Measurements from ENCODE around the gene RNF141.

The RNF141 gene

GRCh38 chr11:10567446-10567845, 26.5 kb upstream of the RNF141 start:
- no peak overlapping the region for H3K27ac Mint-ChIP-seq
- no peaks in the 10 kb centered on the region for H3K36me3 Mint-ChIP-seq (ENCODE audit: low read depth)
- no peak for DNase-seq

GRCh38 chr11:10566257-10566957, 25.4 kb upstream of the RNF141 start:
- Mint-ChIP-seq H3K36me3 (ENCODE audit: low read depth) (no peaks in the 10 kb centered on the region), H3K9me3 (no peaks in the 10 kb centered on the region), H3K27ac (no peak overlapping the region), H3K27me3 (peaks cover 9% of the 10 kb centered on the region), H3K4me1 (ENCODE audit: low read depth) (no peaks in the 10 kb centered on the region), H3K4me3 (no peak overlapping the region)
- DNase-seq, result no peak

More at GRCh38 chr11:10567446-10567845, 26.5 kb upstream of the RNF141 start:
- no peaks in the 10 kb centered on the region for H3K4me1 Mint-ChIP-seq (ENCODE audit: low read depth)
- no peaks in the 10 kb centered on the region for H3K9me3 Mint-ChIP-seq
- H3K27me3 Mint-ChIP-seq, result peaks cover 9% of the 10 kb centered on the region
- no peak overlapping the region for H3K4me3 Mint-ChIP-seq

- no peaks in the 10 kb centered on the region for H3K36me3 Mint-ChIP-seq (ENCODE audit: low read depth)
- H3K4me3 Mint-ChIP-seq, result no peak overlapping the region
- H3K27ac Mint-ChIP-seq, result no peak overlapping the region
- H3K4me1 Mint-ChIP-seq (ENCODE audit: low read depth), result no peaks in the 10 kb centered on the region
- peaks cover 7% of the 10 kb centered on the region for H3K27me3 Mint-ChIP-seq
- DNase-seq, result no peak
- H3K9me3 Mint-ChIP-seq, result no peaks in the 10 kb centered on the region
These were observed 24.5 kb upstream of the RNF141 start for GRCh38 chr11:10565493-10565892.

- DNase-seq, result no peak
- no peaks in the 10 kb centered on the region for H3K36me3 Mint-ChIP-seq (ENCODE audit: low read depth)
These were observed 23.8 kb upstream of the RNF141 start for GRCh38 chr11:10564696-10565318.

GRCh38 chr11:10564030-10564429, 23.0 kb upstream of the RNF141 start:
- no peaks in the 10 kb centered on the region for H3K9me3 Mint-ChIP-seq
- H3K4me1 Mint-ChIP-seq (ENCODE audit: low read depth), result no peaks in the 10 kb centered on the region
- no peak overlapping the region for H3K27ac Mint-ChIP-seq
- H3K27me3 Mint-ChIP-seq, result peaks cover 7% of the 10 kb centered on the region
- no peaks in the 10 kb centered on the region for H3K36me3 Mint-ChIP-seq (ENCODE audit: low read depth)
- no peak for DNase-seq
- no peak overlapping the region for H3K4me3 Mint-ChIP-seq

More at GRCh38 chr11:10564696-10565318, 23.8 kb upstream of the RNF141 start:
- Mint-ChIP-seq H3K27me3 (peaks cover 7% of the 10 kb centered on the region), H3K9me3 (no peaks in the 10 kb centered on the region), H3K4me1 (ENCODE audit: low read depth) (no peaks in the 10 kb centered on the region), H3K27ac (no peak overlapping the region), H3K4me3 (no peak overlapping the region)

GRCh38 chr11:10561947-10562346, 21.0 kb upstream of the RNF141 start:
- H3K27ac Mint-ChIP-seq, result no peak overlapping the region
- H3K9me3 Mint-ChIP-seq, result no peaks in the 10 kb centered on the region
- peaks cover 9% of the 10 kb centered on the region for H3K27me3 Mint-ChIP-seq
- no peaks in the 10 kb centered on the region for H3K4me1 Mint-ChIP-seq (ENCODE audit: low read depth)
- no peak overlapping the region for H3K4me3 Mint-ChIP-seq
- DNase-seq, result no peak
- H3K36me3 Mint-ChIP-seq (ENCODE audit: low read depth), result no peaks in the 10 kb centered on the region

- Mint-ChIP-seq H3K36me3 (ENCODE audit: low read depth) (no peaks in the 10 kb centered on the region), H3K4me1 (ENCODE audit: low read depth) (no peaks in the 10 kb centered on the region), H3K4me3 (no peak overlapping the region), H3K27ac (no peak overlapping the region), H3K9me3 (no peaks in the 10 kb centered on the region), H3K27me3 (peaks cover 7% of the 10 kb centered on the region)
- no peak for DNase-seq
These were observed 20.2 kb upstream of the RNF141 start for GRCh38 chr11:10561043-10561818.

DNA sequence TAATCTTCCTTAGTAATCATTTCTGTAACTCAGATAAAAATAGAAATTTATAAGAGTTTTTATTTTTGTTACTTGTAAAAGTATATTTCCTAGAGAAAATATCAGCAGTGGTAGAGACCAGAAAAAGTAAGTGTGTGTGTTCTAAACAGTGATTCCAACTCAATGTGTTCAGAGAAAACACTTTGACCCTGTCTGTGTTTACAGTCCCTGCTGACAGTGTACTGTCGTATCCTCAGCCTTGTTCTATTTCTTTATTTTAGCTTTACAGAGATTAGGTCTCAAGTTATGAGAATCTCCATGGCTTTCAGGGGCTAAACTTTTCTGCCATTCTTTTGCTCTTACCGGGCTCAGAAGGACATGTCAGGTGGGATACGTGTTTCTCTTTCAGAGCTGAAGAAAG, 17.3 kb upstream of the RNF141 start:
- H3K9me3 Mint-ChIP-seq, result no peaks in the 10 kb centered on the region
- no peak for DNase-seq
- no peaks in the 10 kb centered on the region for H3K36me3 Mint-ChIP-seq (ENCODE audit: low read depth)
- no peak overlapping the region for H3K4me3 Mint-ChIP-seq
- no peaks in the 10 kb centered on the region for H3K4me1 Mint-ChIP-seq (ENCODE audit: low read depth)
- no peak overlapping the region for H3K27ac Mint-ChIP-seq
- H3K27me3 Mint-ChIP-seq, result peaks cover 3% of the 10 kb centered on the region

GRCh38 chr11:10556590-10556989, 15.6 kb upstream of the RNF141 start:
- Mint-ChIP-seq H3K36me3 (ENCODE audit: low read depth) (no peaks in the 10 kb centered on the region), H3K27me3 (peaks cover 6% of the 10 kb centered on the region), H3K9me3 (peaks cover 4% of the 10 kb centered on the region), H3K4me1 (ENCODE audit: low read depth) (no peaks in the 10 kb centered on the region), H3K27ac (no peak overlapping the region), H3K4me3 (no peak overlapping the region)
- DNase-seq, result no peak

- no peak overlapping the region for H3K27ac Mint-ChIP-seq
- H3K36me3 Mint-ChIP-seq (ENCODE audit: low read depth), result no peaks in the 10 kb centered on the region
- H3K27me3 Mint-ChIP-seq, result peaks cover 3% of the 10 kb centered on the region
- H3K4me3 Mint-ChIP-seq, result no peak overlapping the region
- H3K4me1 Mint-ChIP-seq (ENCODE audit: low read depth), result no peaks in the 10 kb centered on the region
- DNase-seq, result no peak
- peaks cover 6% of the 10 kb centered on the region for H3K9me3 Mint-ChIP-seq
These were observed 10.9 kb upstream of the RNF141 start for GRCh38 chr11:10551845-10552352.

DNA sequence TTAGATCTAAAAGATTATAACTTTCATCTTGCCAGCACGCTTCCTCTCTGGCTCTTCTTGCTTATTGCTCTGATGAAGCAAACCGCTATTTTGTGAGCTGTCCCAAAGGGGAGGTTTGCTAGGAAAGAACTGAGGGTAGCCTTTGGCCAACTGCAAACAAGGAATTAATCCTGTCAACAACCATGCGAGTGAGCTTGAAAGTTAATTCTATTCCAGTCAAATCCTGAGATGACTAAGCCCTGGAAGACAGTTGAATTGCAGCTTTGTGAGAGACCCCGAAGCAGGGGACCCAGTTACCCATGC, 10.3 kb upstream of the RNF141 start:
- Mint-ChIP-seq H3K27ac (no peak overlapping the region), H3K4me1 (ENCODE audit: low read depth) (no peaks in the 10 kb centered on the region), H3K27me3 (peaks cover 3% of the 10 kb centered on the region), H3K4me3 (no peak overlapping the region), H3K9me3 (peaks cover 6% of the 10 kb centered on the region), H3K36me3 (ENCODE audit: low read depth) (no peaks in the 10 kb centered on the region)
- DNase-seq, result no peak

DNA sequence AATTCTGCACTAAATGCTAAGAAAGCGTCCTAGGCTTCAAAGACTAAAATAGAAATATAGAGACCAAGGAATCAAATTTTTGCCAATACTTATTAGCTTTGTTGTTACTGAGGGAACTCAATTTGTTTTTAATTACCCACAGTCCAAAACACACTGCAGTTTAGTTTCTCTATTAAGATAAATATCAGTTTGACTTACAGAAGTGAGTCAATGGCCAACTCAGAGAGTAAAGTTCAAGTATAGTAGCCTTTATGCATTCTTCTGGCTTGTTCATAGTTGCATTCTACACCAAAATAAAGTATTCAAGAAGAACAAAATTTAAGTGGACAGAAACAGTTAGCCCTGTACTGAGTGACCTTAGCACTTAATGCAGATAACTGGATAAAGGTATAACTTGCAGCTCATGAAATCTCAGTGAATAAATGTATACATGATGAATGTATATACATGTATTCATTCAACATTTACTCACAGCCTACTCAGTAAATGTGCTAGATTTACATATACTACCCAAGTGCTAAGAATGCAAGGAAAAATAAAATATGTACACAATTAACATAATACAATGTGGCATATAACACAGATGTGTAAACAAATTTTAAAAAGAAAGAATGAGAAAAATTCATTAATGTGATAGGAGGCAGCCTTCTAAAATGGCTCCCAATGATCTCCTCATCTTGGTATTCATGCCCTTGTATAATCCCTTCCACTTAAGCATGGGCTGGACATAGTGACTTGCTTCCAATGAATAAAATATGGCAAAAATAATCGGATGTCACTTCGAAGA, 9.7 kb upstream of the RNF141 start:
- DNase-seq, result no peak
- no peaks in the 10 kb centered on the region for H3K4me1 Mint-ChIP-seq (ENCODE audit: low read depth)
- peaks cover 6% of the 10 kb centered on the region for H3K9me3 Mint-ChIP-seq
- no peak overlapping the region for H3K27ac Mint-ChIP-seq
- H3K36me3 Mint-ChIP-seq (ENCODE audit: low read depth), result no peaks in the 10 kb centered on the region
- no peak overlapping the region for H3K4me3 Mint-ChIP-seq
- peaks cover 3% of the 10 kb centered on the region for H3K27me3 Mint-ChIP-seq

DNA sequence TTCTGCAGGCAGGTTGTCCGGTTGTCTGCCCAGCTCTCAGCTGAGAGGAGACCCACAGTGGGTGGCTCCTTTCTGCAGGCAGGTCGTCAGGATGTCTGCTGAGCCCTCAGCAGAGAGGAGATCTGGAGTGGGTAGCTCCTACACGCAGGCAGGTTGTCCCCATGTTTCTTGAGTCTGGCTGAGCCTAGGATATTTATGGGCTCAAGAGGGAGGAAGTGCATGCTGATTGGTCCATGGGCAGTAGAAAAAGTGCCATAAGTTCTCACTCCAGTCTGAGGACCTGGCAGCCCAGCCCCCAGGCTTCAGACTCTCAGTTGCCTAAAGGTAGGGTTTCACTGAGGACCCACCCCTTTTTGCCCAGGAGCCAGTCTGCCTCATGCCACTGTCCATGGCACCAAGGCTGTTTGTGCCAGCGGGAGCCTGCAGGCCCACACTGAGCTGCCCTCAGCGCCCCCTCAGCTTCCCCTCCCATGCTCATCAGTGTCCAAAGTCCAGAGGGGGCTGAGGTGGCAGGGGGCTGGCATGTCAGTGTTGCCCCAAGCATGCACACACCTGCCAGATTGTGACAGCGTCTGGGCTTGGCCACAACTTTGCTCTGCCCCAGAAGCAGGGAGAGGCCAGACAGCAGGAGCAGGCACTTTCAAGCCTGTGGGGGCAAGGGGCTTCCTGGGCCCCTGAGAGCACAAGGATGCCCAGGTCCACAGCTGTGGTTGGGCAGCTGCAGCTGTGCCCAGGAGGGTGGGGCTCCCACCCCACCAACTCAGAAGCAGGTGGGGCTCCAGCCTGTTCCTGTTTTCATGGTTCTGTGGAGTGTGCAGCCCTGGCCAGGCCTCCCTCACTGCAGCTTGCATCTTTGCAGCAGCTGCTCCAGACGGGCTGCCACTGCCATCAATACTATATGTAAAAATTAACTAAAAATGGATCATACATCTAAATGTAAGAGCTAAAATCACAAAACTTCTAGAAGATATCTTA, 3.8 kb upstream of the RNF141 start:
- peaks cover 4% of the 10 kb centered on the region for H3K36me3 Mint-ChIP-seq (ENCODE audit: low read depth)
- no peak for DNase-seq

More for the DNA sequence above, 3.8 kb upstream of the RNF141 start:
- Mint-ChIP-seq H3K27ac (no peak overlapping the region), H3K4me1 (ENCODE audit: low read depth) (peaks cover 11% of the 10 kb centered on the region), H3K9me3 (no peaks in the 10 kb centered on the region), H3K4me3 (no peak overlapping the region), H3K27me3 (no peaks in the 10 kb centered on the region)

Measured in activated T-cell treated with anti-CD3 and anti-CD28 coated beads, Interleukin-2, amount 50 U/mL, for 24 hours (primary cell).